ENCODE data around the gene SDHC.

The SDHC gene, protein sequence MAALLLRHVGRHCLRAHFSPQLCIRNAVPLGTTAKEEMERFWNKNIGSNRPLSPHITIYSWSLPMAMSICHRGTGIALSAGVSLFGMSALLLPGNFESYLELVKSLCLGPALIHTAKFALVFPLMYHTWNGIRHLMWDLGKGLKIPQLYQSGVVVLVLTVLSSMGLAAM

GRCh38 chr1:161314201-161314981 is at the start of gene SDHC:
Gene SDHC, plus strand, starts transcription at chr1:161314381. Its CDS starts 25 bp downstream, at chr1:161314406.
- peak; percentile 87 for DNase-seq (ENCODE audit: low spot score)

GRCh38 chr1:161265305-161265704 is 48.9 kb upstream of the SDHC start:
- DNase-seq (ENCODE audit: low spot score): no peak

DNA sequence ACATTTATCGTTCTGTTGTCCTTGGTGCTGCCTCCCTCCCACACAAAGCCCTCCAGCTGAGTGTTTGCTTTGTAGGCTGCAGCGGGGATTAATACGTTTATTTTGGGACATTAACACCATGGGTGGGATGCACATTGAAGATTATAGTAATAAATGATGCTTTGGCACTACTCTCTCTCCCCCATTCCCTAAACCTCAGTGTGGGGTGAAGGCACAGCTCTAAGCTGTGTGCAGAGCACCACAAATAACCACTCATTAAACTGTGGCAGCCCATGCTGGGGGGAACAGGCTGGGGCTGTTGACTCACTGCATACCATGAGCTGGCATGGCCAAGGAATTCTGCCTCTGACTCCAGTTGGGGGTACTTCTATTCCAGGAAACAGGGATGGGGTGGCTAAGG is 48.0 kb upstream of the SDHC start:
- no peak for DNase-seq (ENCODE audit: low spot score)

DNA sequence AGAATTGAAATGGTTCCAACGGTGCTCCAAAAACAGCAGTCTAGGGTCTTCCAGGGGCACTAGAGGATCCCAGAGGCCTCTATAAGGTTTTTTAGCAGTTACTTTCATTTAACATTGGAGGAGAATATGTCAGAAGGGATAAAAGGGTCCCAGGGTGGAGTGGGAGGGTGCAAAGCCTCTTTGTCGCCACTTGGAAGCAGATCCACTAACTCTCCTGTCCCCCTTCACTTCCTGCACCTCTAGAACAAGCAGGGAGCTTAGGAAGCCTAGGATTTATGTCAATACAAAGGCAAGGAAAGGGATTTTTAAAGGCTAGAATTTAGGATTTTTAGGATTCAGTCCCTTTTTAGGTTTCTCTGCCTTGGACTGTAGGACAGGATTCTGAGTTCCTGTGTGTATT is 47.3 kb upstream of the SDHC start:
- no peak for DNase-seq (ENCODE audit: low spot score)

- no peak for DNase-seq (ENCODE audit: low spot score)
Observed at GRCh38 chr1:161267321-161267720, 46.9 kb upstream of the SDHC start.

DNA sequence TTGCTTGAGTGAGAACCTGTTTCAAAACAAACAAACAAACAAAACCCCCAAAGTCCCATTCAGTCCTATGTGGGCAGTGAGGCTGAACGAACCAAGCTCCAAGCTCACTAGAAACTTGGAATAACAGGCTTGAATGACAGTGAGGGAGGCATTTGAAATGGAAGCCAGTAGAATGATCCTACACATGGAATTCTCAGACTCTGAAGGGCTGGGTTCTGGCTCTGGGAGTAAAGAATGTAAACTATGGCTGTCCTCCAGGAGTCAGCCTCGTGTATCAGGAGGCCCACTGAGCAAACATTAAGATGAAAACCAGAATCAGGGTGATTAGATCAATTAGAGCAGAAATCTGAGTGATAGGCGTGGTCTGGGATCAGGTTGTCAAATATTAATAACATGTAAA is 40.8 kb upstream of the SDHC start:
- no peak for DNase-seq (ENCODE audit: low spot score)

DNA sequence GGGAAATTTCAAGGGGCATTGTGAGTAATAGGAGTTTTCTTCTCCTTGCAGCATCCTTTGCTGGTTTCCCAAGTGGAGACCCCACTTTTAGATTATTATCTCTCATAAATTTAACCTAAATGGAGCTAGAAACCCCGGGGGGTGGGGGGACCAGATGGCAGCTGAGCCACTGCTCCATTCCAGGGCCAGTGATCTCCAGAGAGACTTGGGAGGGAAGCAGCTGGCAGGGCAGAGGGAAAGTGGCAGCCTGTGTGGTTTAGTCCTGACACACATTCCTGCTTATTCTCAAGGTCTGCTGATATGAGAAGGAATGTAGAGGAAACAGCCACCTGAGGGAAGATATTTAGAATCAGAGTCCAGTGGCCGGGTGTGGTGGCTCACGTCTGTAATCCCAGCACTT is 39.3 kb upstream of the SDHC start:
- no peak for DNase-seq (ENCODE audit: low spot score)

DNA sequence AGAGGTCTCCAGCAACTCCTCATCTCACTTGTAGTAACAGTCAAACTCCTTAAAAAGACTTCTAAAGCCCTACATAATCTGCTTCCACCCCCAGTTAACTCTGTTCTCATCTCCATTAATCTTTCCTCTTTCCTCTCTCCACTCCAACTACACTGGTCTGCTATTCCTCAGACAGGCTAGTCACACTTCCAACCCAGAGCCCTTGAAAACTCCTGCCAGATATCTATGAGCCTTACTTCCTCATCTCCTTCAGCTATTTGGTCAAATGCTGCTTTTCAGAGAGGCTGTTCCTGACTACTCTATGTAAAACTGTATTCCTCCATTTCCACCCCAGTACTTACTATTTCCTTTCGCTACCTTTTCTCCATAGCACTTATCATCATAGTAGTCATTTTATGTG is 31.2 kb upstream of the SDHC start:
- no peak for DNase-seq (ENCODE audit: low spot score)

- DNase-seq (ENCODE audit: low spot score): no peak
Observed at GRCh38 chr1:161285113-161285512, 29.1 kb upstream of the SDHC start.

DNA sequence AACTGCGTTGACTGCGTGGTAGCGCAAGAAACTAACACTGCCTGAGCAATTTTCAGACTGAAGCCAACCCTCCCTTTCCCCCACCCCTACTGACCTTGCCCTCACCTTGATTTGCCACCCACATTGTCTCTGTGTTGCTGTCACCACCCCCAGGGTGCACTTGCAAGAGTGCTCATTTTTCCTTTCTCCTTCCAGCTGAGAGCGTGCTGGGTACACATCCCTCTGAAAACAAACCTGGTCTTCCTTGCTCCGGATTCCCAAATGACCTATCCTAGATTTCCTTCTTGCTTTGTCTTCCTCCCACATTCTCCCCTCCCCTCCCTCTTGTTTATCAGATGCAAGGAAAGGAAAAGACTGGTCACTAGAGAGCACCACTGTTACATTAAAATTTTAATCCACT is 28.7 kb upstream of the SDHC start:
- no peak for DNase-seq (ENCODE audit: low spot score)

GRCh38 chr1:161287482-161288054 is 26.6 kb upstream of the SDHC start:
- DNase-seq (ENCODE audit: low spot score): no peak

- DNase-seq (ENCODE audit: low spot score): no peak
Observed at GRCh38 chr1:161290779-161291178, 23.4 kb upstream of the SDHC start.

DNA sequence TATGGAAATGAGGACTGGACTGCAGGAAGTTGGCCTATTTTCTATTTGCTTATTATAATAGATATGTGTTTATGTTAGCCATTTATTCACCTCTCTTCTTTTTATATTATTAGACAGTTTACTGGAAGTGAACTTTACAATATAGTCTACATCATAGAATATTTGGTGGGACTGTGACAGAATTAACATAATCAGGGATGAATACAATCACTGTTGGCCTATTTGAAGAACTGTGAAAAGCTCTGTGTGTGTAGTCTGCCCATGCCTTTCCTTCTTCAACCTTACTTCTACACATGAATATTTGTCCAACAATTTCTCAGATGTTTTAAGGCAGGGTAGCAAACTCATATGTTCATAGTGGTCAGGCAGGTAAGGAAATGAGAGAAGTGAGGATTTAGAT is 16.8 kb upstream of the SDHC start:
- no peak for DNase-seq (ENCODE audit: low spot score)

GRCh38 chr1:161298116-161298515 is 16.1 kb upstream of the SDHC start:
- no peak for DNase-seq (ENCODE audit: low spot score)

GRCh38 chr1:161299347-161299746 is 14.8 kb upstream of the SDHC start:
- no peak for DNase-seq (ENCODE audit: low spot score)

DNA sequence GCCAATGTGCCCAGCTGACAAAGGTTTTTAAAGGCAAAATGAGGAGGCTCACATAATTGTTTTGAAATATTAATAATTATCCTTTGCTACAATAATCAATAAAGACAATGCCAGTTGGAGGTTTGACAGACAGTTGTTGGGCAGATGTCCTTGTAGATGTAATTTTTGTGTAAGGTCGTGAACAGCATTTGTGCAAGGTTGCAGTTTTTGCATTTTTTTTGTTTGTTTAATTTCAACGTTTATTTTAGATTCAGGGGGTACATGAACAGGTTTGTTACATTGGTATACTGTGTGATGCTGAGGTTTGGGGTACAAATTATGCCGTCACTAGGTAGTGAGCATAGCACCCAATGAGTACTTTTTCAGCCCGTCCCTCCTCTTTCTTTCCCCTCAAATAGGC is 13.7 kb upstream of the SDHC start:
- no peak for DNase-seq (ENCODE audit: low spot score)

DNA sequence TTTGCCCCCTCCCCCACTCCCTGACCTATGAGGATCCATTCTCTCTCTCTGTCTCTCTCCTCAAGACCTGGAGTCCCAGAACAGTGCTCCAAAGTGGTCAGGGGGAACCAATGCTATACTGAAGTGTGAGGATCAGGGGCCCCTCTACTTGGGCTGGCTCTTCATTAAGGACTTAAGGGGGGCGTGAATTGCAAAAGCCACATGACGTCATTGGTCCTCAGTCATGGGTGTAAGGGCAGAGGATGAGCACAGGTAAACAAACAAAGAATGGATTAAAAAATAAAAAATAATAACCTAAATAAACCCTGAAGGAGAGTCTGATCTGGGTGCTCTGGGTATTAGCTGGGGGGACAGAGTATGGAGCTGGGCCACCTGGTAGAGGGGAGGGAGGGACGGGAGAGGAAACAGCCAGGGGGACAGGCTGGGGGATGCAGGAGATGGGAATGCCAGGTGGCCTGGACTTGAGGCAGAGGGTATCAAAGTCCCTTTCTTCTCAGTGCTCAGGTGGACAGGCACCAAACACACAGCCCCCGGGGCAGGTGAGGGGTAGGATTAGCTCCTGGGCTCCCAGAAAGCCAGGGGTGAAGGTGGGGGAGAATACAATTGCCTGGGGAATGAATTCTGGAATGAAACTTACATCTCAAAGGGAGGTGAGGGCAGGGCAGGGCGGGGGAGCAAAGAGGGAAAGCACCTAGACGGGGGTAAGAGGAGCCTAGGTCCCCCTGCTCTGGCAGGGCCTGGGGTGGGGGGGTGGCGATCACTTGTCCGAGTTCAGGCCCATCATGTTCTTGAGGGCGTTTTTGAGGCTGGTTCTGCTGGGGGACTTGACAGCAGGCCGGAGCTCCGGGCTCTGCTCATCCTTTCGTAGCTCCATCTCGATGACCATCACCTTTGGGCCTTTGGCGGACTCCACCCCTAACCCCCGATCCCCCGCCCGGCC is 9.0 kb upstream of the SDHC start:
- no peak for DNase-seq (ENCODE audit: low spot score)

- DNase-seq (ENCODE audit: low spot score): no peak
Observed at GRCh38 chr1:161305867-161306519, 8.2 kb upstream of the SDHC start.

- DNase-seq (ENCODE audit: low spot score): peak; percentile 12
Observed at GRCh38 chr1:161307230-161307768, 6.9 kb upstream of the SDHC start.

GRCh38 chr1:161307892-161308638 is 6.1 kb upstream of the SDHC start:
- DNase-seq (ENCODE audit: low spot score): no peak

DNA sequence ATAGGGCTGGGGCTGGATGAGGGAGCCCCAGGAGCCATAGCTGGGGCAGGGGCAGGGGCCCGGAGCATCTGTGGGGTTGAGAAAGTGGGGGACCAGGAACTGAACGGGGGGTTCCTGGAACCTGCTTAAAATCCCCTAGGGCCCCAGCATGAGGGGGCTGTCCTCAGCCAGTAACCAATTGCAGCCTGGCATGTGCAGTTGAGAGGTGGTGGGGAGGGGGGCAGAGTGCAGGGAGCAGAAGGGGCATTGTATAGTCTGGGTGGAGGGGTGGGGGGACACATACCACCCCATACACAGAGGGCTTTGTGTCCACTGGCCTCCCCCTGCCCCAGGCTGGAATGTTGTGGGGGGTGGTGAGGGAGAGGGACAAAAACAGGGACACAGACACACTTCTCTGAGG is 4.3 kb upstream of the SDHC start, which contains the start of gene MPZ:
Gene MPZ, minus strand, starts transcription at position 101 of the 400 bp plus-strand sequence. Its CDS starts 63 bp downstream, at position 38.
- no peak for DNase-seq (ENCODE audit: low spot score)
